UCSD-AML1 (cell line): ENCODE results near the gene CPEB4.

ENCODE experiments used
- DNase-seq: peaks from one replicate; lab custom pipeline; 2025; ENCODE audit not compliant: unreplicated experiment; lab: John Stamatoyannopoulos, UW

The CPEB4 gene

DNA sequence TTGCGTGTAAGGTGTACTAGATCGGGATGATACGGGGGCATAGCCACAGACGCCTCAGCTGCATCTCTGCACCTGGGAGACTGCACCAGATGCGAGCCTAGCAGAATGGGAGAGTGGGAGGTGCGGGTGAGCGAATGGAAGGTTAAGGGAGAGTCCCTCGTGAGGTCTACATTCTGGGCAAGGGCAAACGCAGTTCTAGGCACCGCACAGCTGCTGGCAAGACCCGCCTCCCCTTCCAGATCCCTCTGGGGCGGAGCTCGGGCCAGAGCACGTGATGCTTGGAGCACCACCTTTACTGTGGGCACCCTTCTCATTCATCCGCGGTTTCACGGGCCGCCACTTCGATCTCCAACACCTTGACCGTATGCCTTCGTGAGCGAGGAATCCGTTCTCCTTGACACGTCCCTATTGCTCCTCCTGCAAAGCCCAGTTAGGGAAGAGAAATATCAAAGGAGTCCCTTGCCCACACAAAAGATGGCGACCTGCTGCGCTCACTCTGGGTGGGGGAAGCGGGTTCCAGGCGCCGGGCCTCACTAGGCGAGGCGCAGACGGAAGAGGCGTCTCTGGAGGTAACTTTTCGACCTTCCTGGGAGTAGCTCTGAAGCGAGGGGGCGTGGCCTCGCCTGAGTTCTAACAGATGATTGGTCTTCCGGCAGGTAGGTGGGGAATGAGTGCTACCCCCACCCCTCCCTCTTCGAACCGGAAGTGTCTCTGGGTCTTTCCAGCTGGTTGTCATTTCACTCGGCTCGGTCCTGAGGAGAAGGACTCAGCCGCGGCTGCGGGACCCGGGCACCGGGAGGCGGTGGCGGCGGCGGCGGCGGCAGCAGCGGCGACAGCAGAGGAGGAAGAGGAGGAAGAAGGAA, at the start of gene CPEB4:
TSS of gene CPEB4 (plus strand) at position 740 of the 863 bp plus-strand sequence. CDS start 1,385 bp downstream, outside the sequence.
- DNase-seq, result peak; percentile 98

DNA sequence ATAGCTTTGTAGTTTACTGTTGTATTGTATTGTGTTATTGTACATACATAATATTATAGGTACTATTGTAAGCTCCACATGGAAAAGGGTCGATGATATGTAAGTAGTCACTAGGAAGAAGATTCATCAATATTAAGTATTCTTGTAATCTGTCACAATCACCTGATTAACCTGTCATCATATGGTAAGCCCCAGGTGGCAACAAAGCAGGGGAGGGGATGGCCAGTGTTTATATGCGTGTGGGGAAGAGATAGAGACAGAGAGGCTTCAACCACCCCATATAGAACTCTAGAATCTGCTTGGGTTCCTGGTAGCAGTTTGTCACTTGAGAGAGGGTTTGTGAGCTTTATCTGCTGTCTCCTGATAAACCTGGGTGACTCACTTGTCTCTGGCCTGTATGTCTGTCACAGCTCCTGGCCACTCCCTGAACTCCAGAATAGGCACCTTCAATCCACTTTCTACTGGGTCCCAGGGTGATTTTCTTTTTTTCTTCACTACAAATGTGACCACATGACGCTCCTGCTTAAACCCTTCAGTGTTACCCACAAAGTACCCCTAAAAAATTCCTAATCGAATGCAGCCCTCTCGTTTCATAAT, 48.9 kb upstream of the CPEB4 start:
- DNase-seq, result no peak

DNA sequence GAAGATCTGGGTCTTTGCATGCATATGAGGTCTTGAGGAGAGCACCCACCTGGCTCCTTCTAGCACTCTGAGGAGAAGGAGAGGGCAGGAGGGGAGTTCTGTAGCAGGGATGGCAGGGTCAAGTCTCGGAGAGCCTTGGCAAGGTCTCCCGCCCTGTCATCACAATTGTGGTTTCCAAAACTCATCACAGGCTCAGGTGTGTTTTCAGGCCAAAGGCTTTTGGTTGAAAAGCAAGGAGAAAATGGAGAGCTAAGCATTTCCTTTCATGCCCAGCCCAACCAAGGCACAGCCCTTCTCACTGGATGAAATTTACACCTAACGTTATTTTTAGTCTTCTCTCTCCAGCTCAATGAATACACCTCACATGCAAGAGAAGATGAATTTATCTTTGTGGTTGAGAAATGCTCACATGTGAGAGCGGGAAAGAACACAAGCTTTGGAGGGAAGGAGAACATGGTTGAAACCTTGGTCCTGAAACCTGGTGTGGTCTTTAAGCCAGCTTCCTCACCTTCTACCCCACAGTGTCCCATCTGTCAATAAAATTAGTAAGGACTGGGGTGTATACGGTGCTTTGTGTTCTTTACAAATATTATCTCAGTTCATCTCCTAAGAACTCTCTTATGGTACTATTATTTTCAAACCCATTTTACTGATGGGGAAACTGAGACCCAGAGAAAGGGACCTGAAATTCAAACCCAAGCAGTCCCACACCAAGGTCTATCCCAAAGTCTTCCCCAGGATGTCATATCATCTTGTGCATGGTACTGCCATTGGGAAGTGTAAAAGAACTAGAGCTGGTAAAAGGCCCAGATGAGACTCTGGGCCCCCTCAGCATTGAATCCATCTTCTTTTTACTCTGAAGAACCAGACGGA, 47.8 kb upstream of the CPEB4 start:
- no peak for DNase-seq

DNA sequence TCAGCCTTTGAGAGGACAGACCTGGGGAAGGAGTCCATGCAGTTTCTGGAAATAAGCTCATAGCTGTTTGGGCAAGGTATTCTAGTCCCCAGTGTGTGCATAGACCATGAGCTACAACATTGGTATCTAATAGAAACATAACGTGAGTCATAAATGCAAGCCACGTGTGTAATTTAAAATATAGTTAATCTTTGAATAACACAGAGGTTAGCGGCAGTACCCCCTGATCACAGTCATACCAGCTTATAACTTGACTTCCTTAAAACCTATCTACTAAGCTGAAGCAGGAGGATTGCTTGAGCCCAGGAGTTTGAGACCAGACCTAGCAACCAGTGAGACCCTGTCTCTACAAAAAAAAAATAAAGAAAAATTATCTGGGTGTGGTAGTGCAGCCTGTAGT, 46.4 kb upstream of the CPEB4 start:
- no peak for DNase-seq

DNA sequence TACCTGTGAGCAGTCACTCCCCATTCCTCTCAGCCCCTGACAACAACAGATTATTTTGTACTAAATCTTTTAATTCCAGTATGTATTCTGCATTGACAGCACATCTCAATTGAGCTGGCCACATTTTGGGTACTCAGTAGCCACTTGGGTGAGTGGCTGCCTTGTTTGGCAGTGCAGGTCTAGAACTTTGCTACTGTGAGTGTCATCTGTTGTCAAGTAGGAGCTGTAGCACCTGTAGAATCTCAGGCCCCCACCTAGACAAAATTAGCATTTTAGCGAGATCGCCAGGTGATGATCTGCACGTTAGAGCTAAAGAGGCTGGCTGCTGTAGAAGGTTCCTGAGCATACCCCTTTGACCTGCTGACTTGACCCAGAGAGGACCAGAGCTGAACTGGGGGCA, 44.4 kb upstream of the CPEB4 start:
- DNase-seq, result no peak

DNA sequence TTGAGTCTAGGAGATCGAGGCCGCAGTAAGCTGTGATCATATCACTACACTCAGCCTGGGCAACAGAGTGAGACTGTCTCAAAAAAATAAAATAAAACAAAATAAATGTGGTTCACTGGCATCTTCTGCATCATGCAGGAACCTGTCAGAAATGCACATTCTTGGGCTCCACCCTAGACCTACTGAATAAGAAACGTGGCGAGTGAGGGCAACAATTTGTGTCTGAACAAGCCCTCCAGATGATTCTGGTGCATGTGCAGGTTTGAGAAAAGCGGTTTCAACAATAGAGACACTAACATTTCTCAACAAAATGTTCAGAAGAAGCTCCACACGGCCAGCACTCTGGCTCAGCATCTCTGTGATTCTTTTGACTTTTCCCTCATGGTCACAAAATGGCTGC, 42.8 kb upstream of the CPEB4 start:
- DNase-seq, result no peak

DNA sequence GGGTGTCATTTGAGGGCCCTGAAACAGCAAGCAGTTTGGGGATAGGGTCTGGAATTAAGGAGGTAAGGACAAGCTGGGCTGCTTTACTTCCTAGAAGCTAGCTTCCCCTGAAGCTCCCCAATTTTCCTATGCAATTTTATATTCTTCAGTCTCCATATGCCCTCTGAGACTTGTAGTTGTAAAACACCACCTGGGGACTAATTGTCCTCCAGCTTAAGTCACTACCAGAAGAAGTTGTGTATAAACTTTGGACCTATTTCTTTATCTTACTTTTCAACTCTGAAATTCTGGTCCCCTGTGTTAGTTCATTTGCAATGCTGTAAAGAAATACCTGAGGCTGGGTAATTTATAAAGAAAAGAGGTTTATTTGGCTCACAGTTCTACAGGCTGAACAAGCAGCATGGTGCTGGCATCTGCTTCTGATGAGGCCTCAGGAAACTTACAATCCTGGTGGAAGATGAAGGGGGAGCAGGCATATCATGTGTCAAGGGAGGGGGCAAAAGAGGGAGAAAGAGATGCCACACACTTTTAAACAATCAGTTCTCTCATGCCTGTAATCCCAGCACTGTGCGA, 41.1 kb upstream of the CPEB4 start:
- DNase-seq, result no peak

DNA sequence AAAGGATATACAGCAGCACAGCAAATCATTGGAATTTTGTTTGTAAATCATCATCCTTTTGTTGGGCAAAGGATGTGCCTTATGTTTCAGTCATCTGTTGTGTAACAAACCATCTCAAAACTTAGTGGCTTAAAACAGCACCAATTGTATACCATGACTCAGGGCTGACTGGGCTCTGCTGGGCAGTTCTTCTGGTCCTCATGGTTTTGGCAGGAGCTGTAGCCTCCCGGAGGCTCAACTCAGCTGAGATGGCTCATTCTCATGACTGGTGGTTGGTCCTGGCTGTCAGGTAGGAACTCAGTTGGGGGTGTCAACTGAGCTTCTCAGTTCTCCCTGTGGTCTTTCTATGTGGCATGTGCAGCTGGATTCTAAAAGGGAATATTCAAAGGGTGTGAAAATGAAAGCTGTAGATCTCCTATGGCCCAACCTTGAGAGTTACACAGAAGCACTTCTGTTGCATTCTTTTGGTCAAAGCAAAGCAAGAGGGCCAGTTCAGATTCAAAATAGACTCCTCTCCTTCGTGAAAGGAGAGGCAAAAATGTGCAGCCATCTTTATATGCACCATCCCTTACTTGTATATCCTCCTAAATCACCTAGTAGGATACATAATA, 39.1 kb upstream of the CPEB4 start:
- no peak for DNase-seq

DNA sequence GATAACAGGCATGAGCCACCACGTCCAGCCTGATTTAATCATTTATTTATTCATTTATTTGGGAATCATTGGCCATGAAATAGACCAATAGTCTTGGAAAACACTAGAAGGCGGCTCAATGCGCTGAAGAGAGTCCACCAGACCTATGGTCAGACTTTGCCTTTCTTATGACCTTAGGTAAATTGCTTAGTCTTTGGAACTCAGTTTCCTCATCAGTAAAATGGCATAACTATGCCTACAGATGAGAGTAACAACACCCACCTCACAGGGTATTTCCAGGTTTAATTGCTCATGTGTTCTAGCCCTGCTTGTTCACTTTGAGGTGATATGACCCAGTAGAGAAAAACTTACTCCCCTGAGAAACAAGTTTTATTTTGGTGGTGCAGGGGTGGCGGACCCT, 38.2 kb upstream of the CPEB4 start:
- DNase-seq, result no peak

DNA sequence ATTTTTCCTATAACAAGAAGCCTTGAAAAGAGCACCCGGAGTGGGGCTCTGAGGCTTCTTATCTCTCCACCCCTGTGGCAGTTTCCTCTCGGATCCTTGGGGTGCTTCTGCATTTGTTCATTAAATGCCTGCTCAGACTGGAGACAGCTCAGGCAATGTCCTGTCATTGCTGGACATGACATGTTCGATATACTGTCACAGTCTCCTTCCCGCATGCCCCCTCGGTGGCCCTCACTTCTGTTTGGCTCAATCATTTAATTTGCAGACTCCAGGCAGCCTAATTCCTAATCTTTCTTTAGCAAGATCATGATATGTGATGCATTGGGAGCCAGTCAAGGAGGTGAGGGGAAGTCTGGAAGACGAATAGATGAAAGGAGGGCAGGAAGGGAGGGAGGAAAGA, 37.5 kb upstream of the CPEB4 start:
- peak; percentile 33 for DNase-seq

DNA sequence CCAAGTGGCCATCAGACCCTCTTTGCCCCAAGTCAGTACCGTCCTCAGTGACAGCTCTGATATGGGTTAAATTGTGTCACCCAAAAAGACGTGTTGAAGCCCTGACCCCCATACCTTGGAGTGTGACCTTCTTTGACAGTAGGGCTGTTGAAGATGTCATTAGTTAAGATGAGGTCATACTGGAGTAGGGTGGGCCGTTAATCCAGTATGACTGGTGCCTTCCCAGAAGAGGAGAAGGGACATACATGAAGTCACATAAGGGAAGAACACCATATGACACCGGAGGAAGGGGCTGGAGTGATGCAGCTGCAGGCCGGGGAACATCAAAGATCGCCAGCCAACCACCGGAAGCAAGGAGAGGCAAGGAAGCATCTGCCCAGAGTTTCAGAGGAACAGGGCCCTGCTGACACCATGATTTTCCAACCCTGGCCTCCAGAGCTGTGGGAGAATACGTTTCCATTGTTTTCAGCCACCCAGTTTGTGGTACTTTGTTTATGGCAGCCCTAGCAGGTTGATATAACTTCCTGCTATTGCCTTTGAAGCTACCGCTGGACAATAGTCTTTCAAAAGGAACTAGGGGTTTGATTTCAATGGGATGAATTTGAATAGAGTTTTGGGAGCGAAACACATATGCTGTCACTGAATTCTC, 36.4 kb upstream of the CPEB4 start:
- DNase-seq, result no peak

DNA sequence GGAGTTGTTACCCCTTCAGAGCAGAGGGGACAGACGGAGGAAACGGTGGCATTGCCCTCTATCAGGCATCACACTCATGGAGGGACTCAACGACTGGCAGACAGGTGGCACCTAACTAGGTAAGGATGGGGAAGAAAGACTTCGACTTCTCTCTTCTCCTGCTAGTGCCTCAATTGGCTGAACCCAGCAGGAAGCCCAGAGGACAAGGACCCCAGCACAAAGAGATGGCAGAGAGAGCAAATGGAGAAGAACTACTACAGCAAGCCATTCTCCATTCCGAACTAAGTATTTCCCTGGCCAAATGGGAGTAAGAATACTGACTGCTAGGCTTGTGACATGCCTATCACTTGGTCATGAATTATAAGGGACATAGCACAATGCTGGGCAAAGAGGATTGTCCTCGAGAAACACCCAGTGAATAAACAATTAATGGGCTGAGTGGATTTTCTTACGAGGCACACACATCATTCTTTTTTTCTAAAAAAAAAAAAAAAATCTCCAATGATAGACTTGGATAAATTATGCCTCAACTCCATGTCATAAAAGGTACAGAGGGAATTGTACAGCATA, 35.3 kb upstream of the CPEB4 start:
- no peak for DNase-seq

DNA sequence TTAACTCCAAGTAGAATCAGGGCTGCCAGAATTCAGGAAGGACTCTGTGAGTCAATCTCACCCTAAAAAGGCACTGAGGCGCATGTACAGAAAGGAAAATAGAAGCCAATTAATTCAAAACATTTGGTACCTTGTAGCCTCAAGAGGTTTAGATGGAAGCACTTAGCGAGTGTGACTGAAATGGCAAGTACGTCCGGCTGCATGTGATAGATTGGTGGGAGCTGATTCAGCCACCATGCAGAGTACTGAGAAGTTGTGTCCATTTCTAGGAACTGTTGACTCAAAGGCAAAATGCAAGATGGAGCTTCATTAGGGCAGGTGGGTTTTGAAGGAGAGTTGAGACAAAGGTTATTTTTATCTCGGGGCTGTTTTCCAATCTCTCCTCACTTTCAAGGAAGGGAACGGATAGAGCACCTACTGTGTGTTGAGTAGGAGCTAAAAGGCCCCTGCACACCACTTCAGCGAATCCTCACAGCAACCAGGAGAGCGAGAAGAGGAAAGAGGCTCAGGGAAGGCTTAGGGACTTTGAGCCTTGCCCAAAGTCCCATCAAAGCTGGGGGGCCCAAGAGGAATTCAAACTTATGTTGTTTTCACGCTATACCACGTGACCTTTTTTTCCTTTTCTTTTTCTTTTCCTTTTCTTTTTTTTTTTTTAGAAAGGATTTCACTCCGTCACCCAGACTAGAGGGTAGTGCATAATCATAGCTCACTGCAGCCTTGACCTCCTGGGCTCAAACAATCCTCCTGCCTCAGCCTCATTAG, 34.6 kb upstream of the CPEB4 start:
- DNase-seq, result no peak

DNA sequence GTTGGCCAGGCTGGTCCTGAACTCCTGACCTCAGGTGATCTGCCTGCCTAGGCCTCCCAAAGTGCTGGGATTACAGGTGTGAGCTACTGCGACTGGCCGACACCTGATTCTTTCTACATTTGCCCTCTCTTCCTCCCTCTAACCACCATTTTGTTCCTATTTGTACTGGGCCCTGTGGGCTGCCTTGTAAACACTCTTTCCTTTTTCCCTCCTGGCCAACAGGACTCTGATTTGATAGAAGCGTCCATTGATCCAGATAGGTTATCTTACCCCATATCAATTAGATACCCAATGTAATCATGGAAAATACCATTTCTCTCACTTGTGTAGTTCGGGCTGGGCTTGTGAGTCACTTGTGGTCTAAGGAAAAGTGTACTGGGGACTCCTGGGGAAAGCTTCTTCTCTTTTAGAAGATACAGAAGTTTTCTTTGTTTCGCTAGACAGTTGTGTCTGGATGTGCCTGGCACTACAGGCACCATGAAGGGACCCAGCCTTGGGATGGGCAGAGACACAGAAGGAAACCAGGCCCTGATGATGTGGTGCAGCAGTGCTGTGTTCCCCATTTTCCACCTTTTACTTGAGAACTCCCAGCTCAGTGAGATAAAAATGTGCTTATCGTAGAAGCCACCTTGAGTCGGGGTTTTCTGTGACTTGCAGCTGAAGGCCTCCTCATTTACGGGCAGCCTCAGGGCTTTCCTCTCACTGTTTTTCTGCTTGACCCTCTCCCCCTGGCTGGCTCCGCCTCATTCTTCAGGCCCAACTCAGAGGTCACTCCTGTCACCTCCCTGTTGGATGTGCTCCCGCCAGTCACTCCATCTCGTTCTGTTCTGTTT, 32.8 kb upstream of the CPEB4 start:
- no peak for DNase-seq

DNA sequence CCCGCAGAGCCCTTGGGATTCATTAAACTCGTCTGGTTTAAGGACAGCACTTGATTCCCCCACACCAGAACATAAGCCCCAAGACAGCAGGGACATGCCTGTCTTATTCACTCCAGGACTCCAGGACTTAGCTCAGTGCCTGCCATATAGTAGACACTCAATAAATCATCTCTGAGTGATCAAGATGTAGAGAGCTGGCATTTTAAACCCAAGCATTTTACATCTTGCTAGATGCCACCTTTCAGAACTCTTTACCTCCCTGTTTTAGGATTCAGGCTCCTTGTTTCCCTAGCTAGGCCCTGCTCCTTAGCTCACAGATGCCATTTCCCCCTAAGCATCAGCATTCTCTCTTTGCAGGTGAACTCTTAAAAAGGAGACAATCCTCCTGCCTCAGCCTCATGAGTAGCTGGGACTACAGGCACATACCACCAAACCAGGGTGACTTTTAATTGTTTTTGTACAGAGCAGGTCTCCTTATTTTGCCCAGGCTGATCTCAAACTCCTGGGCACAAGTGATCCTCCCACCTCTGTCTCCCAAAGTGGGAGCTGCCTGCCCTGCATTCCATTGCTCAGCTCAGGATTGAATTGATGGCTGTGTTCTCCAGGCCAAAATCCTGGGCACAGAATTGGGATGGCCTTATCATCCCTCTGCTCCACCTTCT, 32.0 kb upstream of the CPEB4 start:
- no peak for DNase-seq

DNA sequence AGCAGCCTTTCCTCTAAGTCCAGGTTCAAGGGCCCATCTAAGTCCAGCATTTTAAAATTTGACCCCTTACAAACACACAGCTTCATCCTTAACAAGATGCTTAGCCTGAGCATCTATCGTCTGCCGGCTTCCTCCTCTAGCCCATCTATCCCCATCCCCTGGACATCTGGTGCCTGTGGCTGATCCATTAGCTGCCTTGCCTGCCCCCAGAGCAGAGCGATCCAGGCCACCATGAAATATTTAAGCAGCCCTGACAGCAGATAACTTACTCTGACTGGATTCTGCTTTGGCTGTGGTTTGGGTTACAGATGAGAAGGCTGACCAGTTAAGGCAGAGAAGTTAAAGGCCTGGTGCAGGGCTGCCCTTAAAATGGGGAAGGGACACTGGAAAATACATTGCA, 30.9 kb upstream of the CPEB4 start:
- no peak for DNase-seq

DNA sequence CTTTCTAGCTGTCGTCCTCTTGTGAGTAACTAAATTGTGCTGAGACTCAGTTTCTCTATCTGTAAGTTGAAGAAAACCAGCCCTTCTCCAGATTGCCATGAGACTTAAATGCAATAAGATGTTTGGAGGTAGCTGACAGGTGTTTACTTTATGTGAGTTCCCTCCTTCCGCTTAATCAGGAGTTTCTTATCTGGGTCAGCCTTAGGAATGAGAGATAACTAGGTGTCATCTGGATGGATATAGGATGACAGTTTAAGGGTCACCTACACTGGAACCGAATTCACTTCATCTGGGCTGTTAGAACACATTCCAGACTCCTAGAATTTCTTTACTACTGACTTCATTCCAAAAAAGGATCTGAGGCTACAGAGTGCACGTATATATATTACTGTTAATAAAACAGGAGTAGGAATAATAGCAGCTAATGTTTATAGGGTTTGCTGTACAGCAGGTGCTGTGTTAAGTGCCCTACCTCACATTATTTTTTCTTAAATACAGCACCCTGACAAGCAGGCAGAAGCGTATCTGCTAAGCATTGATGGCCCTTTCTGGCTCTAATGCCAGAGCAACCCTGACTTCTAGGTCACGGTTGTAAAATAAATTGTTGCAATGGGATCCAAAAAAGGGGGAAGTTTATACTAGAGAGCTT, 30.0 kb upstream of the CPEB4 start:
- DNase-seq, result no peak
